Transverse colon (tissue), 4 donors: ENCODE results near the gene ALK. TPM values are rescaled to one million over a fixed set of nuclear protein-coding genes. Genes with fewer than 3 reads are reported as not detected.

ENCODE experiments used
- DNase-seq: peaks from one replicate; pipeline ENCODE4 v3.0.0-alpha.2; 2019
- H3K27ac ChIP-seq, 4 donors: fragments of 200-600 bp; sonication (generic); 2 replicates each; pipeline ENCODE4 v1.5.1; 2016 to 2018; ENCODE audit warnings: inconsistent platforms in 4 of 4
- H3K27me3 ChIP-seq: fragments of 200-600 bp; sonication (generic); 2 replicates; pipeline ENCODE4 v1.5.1; 2017; ENCODE audit warnings: inconsistent platforms
- H3K36me3 ChIP-seq, 4 donors: fragments of 200-600 bp; sonication (generic); 2 replicates each; pipeline ENCODE4 v1.5.1; 2017 to 2019; ENCODE audit warnings: inconsistent platforms in 4 of 4
- H3K4me1 ChIP-seq, 4 donors: fragments of 200-600 bp; sonication (generic); 2 replicates each; pipeline ENCODE4 v1.5.1; 2017 to 2020; ENCODE audit warnings: inconsistent platforms in 4 of 4
- H3K4me3 ChIP-seq, 4 donors: fragments of 200-600 bp; sonication (generic); 1 replicate in 1 of 4; 2 replicates in 3 of 4; pipeline versions ENCODE4 v1.5.1 to v1.6.1; 2017 to 2019; ENCODE audit warnings: inconsistent platforms in 4 of 4
- H3K9me3 ChIP-seq, 2 donors: fragments of 200-600 bp; sonication (generic); 2 replicates each; pipeline ENCODE4 v1.5.1; 2017 to 2019; ENCODE audit warnings: inconsistent platforms in 2 of 2
- CTCF ChIP-seq, 5 experiments: fragments of 200-600 bp in 3 of 5; fragments of 450-650 bp in 2 of 5; sonication (generic) in 3 of 5; IDR thresholded peaks; 1 replicate in 2 of 5; 2 replicates in 3 of 5; pipeline ENCODE4 v1.5.1; 2016 to 2017; ENCODE audit warnings: antibody characterized with exemption in 5 of 5, inconsistent platforms in 3 of 5, mild to moderate bottlenecking in 2 of 5, moderate library complexity in 1 of 5
- EP300 ChIP-seq: sonication (generic); formaldehyde crosslinking; IDR thresholded peaks from one replicate; pipeline ENCODE4 v1.6.1; 2017; ENCODE audit warnings: antibody characterized with exemption, low read depth
- POLR2A ChIP-seq: fragments of 450-650 bp; IDR thresholded peaks from one replicate; pipeline ENCODE4 v1.6.1; 2016; ENCODE audit warnings: antibody characterized with exemption, mild to moderate bottlenecking, moderate library complexity
- POLR2AphosphoS5 ChIP-seq, 3 donors: sonication (generic); formaldehyde crosslinking; IDR thresholded peaks; one replicate each; pipeline ENCODE4 v1.6.1; 2016; ENCODE audit warnings: antibody characterized with exemption in 3 of 3
- WGBS, 2 donors: methylation state at CpG; one replicate each; pipeline ENCODE4 v1.1.5; 2018; ENCODE audit warnings: low coverage in 1 of 2; 5-methylcytosine and 5-hydroxymethylcytosine counted together
- in situ Hi-C, 4 donors: fragments of 200-750 bp; cut with MboI; loops; one replicate each; pipeline versions ENCODE4 v1.15.0 to v1.15.1; 2017; ENCODE audit warnings: low sequenced_read_pairs in 3 of 4, low pct_ligation_motif_present in 1 of 4, low pct_unique_long_range_greater_than_20kb in 1 of 4
- intact Hi-C: fragments of 100-400 bp; cut with DNase I; formaldehyde crosslinking; loops from one replicate; pipeline ENCODE4 v1.15.1; 2023; ENCODE audit warnings: low total_unique reads
- total RNA-seq, 4 donors: library from RNA; depleted of rRNA; stranded (reverse); fragments of >200 nt; gene quantifications; one replicate each; pipeline ENCODE4 v1.1.0, GENCODE V29; 2016

Gene ALK
- total RNA-seq, 4 donors from 2014 or later, result 0.32 to 0.82 TPM; not detected in 2

DNA sequence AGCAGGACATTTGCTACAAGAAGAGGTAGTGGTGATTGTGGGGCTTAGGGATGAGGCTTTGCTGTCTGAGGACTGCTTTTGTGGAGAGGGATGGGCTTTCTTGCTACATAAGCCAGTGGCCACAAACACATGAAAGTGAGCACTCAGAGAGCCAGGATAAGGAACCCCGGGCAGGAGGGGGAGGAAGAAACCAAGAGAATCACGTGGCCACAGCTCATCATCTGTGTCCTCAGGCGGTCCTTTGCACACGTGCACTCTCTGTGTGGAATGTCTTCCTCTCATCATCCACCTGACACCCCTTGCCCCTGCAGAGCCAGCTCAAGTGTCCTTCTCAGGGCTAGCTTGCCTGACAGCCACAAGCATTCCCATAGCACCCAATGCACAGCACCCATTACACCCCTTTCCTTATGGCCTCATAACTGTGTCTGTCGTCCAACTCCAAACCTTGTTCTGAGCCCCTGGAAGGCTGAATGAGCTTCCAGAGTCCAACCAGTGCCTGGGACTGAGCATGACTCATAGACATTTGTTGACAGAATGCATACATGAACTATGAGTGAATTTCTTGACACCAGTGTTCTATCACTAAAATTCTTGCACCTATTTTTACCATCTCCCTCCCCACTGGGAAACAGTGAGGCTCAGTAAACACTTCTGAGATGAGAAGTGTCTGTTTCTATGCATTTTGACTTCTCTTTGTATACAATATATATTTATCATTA is 398.3 kb downstream of the ALK start:
- Histone ChIP-seq H3K4me1 (no peaks in the 10 kb centered on the region), H3K9me3 (no peaks in the 10 kb centered on the region), H3K4me3 (no peak overlapping the region), H3K36me3 (no peaks in the 10 kb centered on the region), H3K27ac (no peak overlapping the region), H3K27me3 (no peaks in the 10 kb centered on the region)
- intact Hi-C loops (no loop called here), in situ Hi-C loops (no loop called here)
- TF ChIP-seq EP300 (no peak), CTCF (IDR thresholded peaks at IDR 0.05) (no peak), POLR2AphosphoS5 (IDR thresholded peaks at IDR 0.05) (no peak), POLR2A (no peak)
- no peak for DNase-seq
- WGBS, 2 donors, result 50% methylated on average over 5 of the region's 5 CpGs; no CpG with 5 or more reads in 1 of the 2 donors

DNA sequence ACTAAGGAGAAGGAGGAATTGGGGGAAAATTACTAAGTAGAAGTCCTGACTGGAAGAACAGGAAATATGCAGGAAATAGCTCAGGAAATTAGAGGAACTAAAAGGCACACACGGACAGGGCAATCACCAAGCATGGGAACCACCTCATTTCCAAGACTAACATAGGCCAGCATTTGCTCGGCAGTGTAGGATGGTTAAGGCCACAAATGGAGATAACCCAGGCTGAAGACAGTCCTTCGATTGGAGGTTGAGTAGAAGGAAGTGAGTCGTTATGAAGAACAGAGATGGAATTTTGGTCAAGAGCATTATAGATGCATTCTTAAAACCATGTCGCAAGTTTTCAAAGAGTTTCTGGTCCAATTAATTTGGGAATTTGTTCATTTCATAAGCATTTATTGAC is 401.4 kb downstream of the ALK start:
- Histone ChIP-seq H3K9me3 (no peaks in the 10 kb centered on the region), H3K27me3 (no peaks in the 10 kb centered on the region), H3K4me1 (no peaks in the 10 kb centered on the region), H3K4me3 (no peak overlapping the region), H3K27ac (no peak overlapping the region), H3K36me3 (no peaks in the 10 kb centered on the region)
- 80 to 93% methylated on average over 4 to 5 of the region's 5 CpGs for WGBS, 2 donors
- TF ChIP-seq CTCF (IDR thresholded peaks at IDR 0.05), result no peak
- TF ChIP-seq POLR2AphosphoS5 (IDR thresholded peaks at IDR 0.05), result no peak
- no peak for TF ChIP-seq POLR2A
- no peak for TF ChIP-seq EP300
- no peak for DNase-seq
- in situ Hi-C loops, result no loop called here
- intact Hi-C loops, result no loop called here

DNA sequence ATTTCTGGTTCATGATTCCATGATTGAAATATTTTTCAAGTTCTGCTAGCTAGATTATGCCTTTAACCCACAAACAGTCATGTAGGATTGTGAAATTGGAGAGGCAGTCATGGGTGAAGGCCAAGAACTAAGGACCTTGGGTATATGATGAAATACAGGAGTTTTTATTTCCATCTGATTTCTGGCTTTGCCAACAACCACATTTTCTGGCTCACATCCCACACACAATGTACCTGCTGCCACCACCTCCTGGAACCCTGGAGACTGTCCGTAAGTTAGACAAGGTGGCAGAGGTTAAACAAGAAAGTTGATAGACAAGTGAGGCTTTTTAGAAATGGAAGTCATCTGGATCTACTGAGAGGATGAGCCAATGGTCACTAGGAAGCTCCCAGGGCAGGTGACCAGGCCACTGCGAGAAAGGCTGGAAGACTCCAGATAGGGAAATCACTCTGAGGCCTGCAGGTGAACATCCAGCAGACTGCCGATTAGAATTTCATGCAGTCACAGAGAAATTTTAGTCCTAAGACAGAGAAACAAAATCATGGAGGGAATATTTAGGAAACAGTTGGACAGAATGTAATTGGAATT is 402.0 kb downstream of the ALK start:
- Histone ChIP-seq H3K27ac (no peak overlapping the region), H3K4me1 (no peaks in the 10 kb centered on the region), H3K9me3 (no peaks in the 10 kb centered on the region), H3K27me3 (no peaks in the 10 kb centered on the region), H3K36me3 (no peaks in the 10 kb centered on the region), H3K4me3 (no peak overlapping the region)
- 75 to 87% methylated on average over 1 to 3 of the region's 3 CpGs for WGBS, 2 donors
- TF ChIP-seq POLR2A, result no peak
- TF ChIP-seq CTCF (IDR thresholded peaks at IDR 0.05), result no peak
- TF ChIP-seq POLR2AphosphoS5 (IDR thresholded peaks at IDR 0.05), result no peak
- TF ChIP-seq EP300, result no peak
- in situ Hi-C loops, result no loop called here
- intact Hi-C loops, result no loop called here
- DNase-seq, result no peak

GRCh38 chr2:29518646-29519337 is 402.6 kb downstream of the ALK start:
- Histone ChIP-seq H3K9me3 (no peaks in the 10 kb centered on the region), H3K27ac (no peak overlapping the region), H3K36me3 (no peaks in the 10 kb centered on the region), H3K4me1 (no peaks in the 10 kb centered on the region), H3K27me3 (no peaks in the 10 kb centered on the region), H3K4me3 (no peak overlapping the region)
- intact Hi-C loops, result no loop called here
- 58 to 75% methylated on average over 1 of the region's 1 CpG for WGBS, 2 donors
- TF ChIP-seq POLR2A (no peak), CTCF (IDR thresholded peaks at IDR 0.05) (no peak), EP300 (no peak), POLR2AphosphoS5 (IDR thresholded peaks at IDR 0.05) (no peak)
- in situ Hi-C loops, result no loop called here
- DNase-seq, result no peak
